GM12878 (cell line): ENCODE measurements around the gene CCL20. TPM values are rescaled to one million over a fixed set of nuclear protein-coding genes. Genes with fewer than 3 reads are reported as not detected.

Experiments
- ATAC-seq: fragments of 200-7000 bp; cut with Tn5 transposase; 3 replicates; pipeline ENCODE4 v1.9.1; 2020; ENCODE audit warnings: mild to moderate bottlenecking, moderate library complexity
- BruUV-seq: library from RNA; stranded (reverse); fragments of 400-500 nt; replicated peaks from 2 replicates; lab custom pipeline; 2021; lab: Mats Ljungman, UMichigan
- CTCF ChIA-PET: fragments of 300-600 bp; sonication (Branson Sonifier 250); formaldehyde crosslinking; extraction: SDS; loops from one replicate; lab custom pipeline; 2021; ENCODE audit warnings: inconsistent platforms; lab: Yijun Ruan, JAX
- POLR2A ChIA-PET: fragments of 350-600 bp; formaldehyde crosslinking; extraction: SDS; loops from one replicate; lab custom pipeline; 2021; ENCODE audit warnings: inconsistent platforms; lab: Charles Lee
- RAD21 ChIA-PET: fragments of 300-600 bp; sonication (Branson Sonifier 250); formaldehyde crosslinking; loops from one replicate; lab custom pipeline; 2023; ENCODE audit warnings: antibody characterized with exemption; ENCODE audit not compliant: unreplicated experiment; lab: Charles Lee
- SMC1A ChIA-PET: fragments of 300-600 bp; sonication (Branson Sonifier 250); formaldehyde crosslinking; loops from one replicate; lab custom pipeline; 2023; ENCODE audit not compliant: unreplicated experiment, uncharacterized antibody; lab: Charles Lee
- DNase-seq: peaks from one replicate; pipeline ENCODE4 v3.0.0-alpha.2; 2011; ENCODE audit warnings: low read depth, low spot score
- FAIRE-seq: peaks from 3 replicates; lab custom pipeline; 2011; peaks lifted over from hg19 to GRCh38; lab: Jason Lieb, UNC
- H2AFZ ChIP-seq: 2 replicates; pipeline ENCODE4 v1.6.0; 2011; ENCODE audit warnings: low read depth, low read length, control low read depth; ENCODE audit not compliant: control insufficient read depth
- H3K27ac ChIP-seq: 2 replicates; pipeline ENCODE4 v1.5.1; 2011; ENCODE audit warnings: control low read depth; ENCODE audit not compliant: control insufficient read depth, insufficient read depth
- H3K27me3 ChIP-seq, 2 experiments: replicated peaks in 1 of 2; 2 replicates each; pipeline versions ENCODE4 v1.6.0 to v1.6.1; 2011; ENCODE audit warnings: low read length in 1 of 2; ENCODE audit not compliant: control insufficient read depth in 2 of 2, insufficient read depth in 2 of 2
- H3K36me3 ChIP-seq, 2 experiments: 2 replicates each; pipeline ENCODE4 v1.5.1; 2011; ENCODE audit warnings: low read length in 1 of 2; ENCODE audit not compliant: control insufficient read depth in 2 of 2, insufficient read depth in 2 of 2
- H3K4me1 ChIP-seq: 2 replicates; pipeline ENCODE4 v1.6.1; 2011; ENCODE audit warnings: mild to moderate bottlenecking, low read length, moderate library complexity, mixed read lengths; ENCODE audit not compliant: control insufficient read depth, insufficient read depth
- H3K4me2 ChIP-seq: 2 replicates; pipeline ENCODE4 v1.6.0; 2011; ENCODE audit warnings: control low read depth; ENCODE audit not compliant: control insufficient read depth, insufficient read depth
- H3K4me3 ChIP-seq: fragments of 200-600 bp; sonication (generic); 2 replicates; pipeline ENCODE4 v1.5.1; 2016
- H3K79me2 ChIP-seq: 2 replicates; pipeline ENCODE4 v1.6.0; 2011; ENCODE audit warnings: low read length; ENCODE audit not compliant: control insufficient read depth, insufficient read depth
- H3K9ac ChIP-seq: 2 replicates; pipeline ENCODE4 v1.8.0; 2011; ENCODE audit warnings: low read length, control low read depth, mixed read lengths; ENCODE audit not compliant: control insufficient read depth, insufficient read depth
- H3K9me3 ChIP-seq: replicated peaks from 3 replicates; pipeline ENCODE4 v1.5.1; 2011; ENCODE audit warnings: mild to moderate bottlenecking, low read length; ENCODE audit not compliant: control insufficient read depth, insufficient read depth
- H4K20me1 ChIP-seq: 2 replicates; pipeline ENCODE4 v1.6.0; 2011; ENCODE audit not compliant: control insufficient read depth, insufficient read depth
- BCL3 ChIP-seq: IDR thresholded peaks from 2 replicates; pipeline ENCODE4 v1.6.1; 2011; ENCODE audit warnings: borderline replicate concordance, low read depth, mild to moderate bottlenecking, moderate library complexity, low read length; ENCODE audit not compliant: insufficient read depth, poor library complexity, severe bottlenecking
- EED ChIP-seq: sonication (generic); IDR thresholded peaks from 2 replicates; pipeline ENCODE4 v1.6.1; 2016; ENCODE audit warnings: antibody characterized with exemption, low read depth
- FOXM1 ChIP-seq: IDR thresholded peaks from 2 replicates; pipeline ENCODE4 v1.6.1; 2012; ENCODE audit warnings: low read depth, mild to moderate bottlenecking, inconsistent platforms, low read length, moderate library complexity
- MLLT1 ChIP-seq: fragments of 450-650 bp; IDR thresholded peaks from 2 replicates; pipeline ENCODE4 v1.6.1; 2016; ENCODE audit warnings: mild to moderate bottlenecking
- NFIC ChIP-seq: IDR thresholded peaks from 2 replicates; pipeline ENCODE4 v1.6.1; 2012; ENCODE audit warnings: low read depth, mild to moderate bottlenecking, inconsistent platforms, low read length, moderate library complexity
- POLR2AphosphoS5 ChIP-seq: IDR thresholded peaks from 2 replicates; pipeline ENCODE4 v1.6.1; 2011; ENCODE audit warnings: mild to moderate bottlenecking, low read length, inconsistent platforms
- PRDM15 ChIP-seq: fragments of 450-650 bp; formaldehyde crosslinking; IDR thresholded peaks from 2 replicates; pipeline ENCODE4 v1.4.0; 2020; ENCODE audit warnings: mild to moderate bottlenecking, moderate library complexity
- WGBS: methylation state at CpG from one replicate; pipeline ENCODE4 v1.1.6; 2016; ENCODE audit warnings: low lambda C conversion rate; ENCODE audit not compliant: insufficient replicate concordance, insufficient coverage; ENCODE audit errors: missing lambda C conversion rate; 5-methylcytosine and 5-hydroxymethylcytosine counted together
- in situ Hi-C: fragments of 300-500 bp; cut with MboI; formaldehyde crosslinking; loops from 9 replicates; pipeline ENCODE4 v1.14.3; 2018; ENCODE audit warnings: mixed read lengths
- intact Hi-C: fragments of 100-400 bp; cut with micrococcal nuclease; formaldehyde crosslinking; loops from one replicate; pipeline ENCODE4 v1.14.2; 2022; ENCODE audit not compliant: unreplicated experiment
- polyA plus RNA-seq, 11 experiments: library from polyadenylated mRNA; depleted of rRNA in 4 of 11; unstranded in 6 of 11; stranded (reverse) in 5 of 11; fragments of >200 nt; fragmentation: Nextera tagmentation in 4 of 11; fragmentation: Illumina TruSeq in 1 of 11; extraction: Ambion mirVana in 4 of 11; extraction: Trizol in 1 of 11; gene quantifications; 1 replicate in 1 of 11; 2 replicates in 10 of 11; pipeline versions ENCODE4 v1.2.1 to v1.2.3, GENCODE V29; 2011 to 2016; ENCODE audit warnings: inconsistent platforms in 2 of 11, missing spikeins in 2 of 11, low read depth in 1 of 11
- total RNA-seq, 4 experiments: library from RNA; depleted of rRNA in 3 of 4; stranded (reverse); fragments of >200 nt in 3 of 4; fragmentation: Illumina TruSeq in 1 of 4; extraction: Trizol in 1 of 4; gene quantifications; 2 replicates each; pipeline versions ENCODE4 v1.2.1 to v1.2.3, GENCODE V29; 2013 to 2021
- TF ChIP-seq, protein P1 (sequence below): fragments of 450-650 bp; IDR thresholded peaks from 2 replicates; pipeline ENCODE4 v1.6.1; 2017; ENCODE audit warnings: antibody characterized with exemption, mild to moderate bottlenecking, moderate library complexity

CCL20 gene
- total and polyA plus RNA-seq, 10 of the 15 experiments (the other 5 are each of a cell fraction or from before 2014, with no cell fraction given), result 5.5 to 35.7 (median 15.6) TPM

- peak; percentile 86 for TF ChIP-seq BCL3
- 0 out of 2 replicates have a peak, but pooled peaks have one; percentile 14 for TF ChIP-seq MLLT1
- TF ChIP-seq EED, result peak; percentile 75; the same call in 1 of the 2 replicates
- TF ChIP-seq FOXM1, result peak; percentile 21; the same call in 1 of the 2 replicates
- TF ChIP-seq NFIC, result peak; percentile 29; the same call in 1 of the 2 replicates
Observed at GRCh38 chr2:227839339-227840129, 25.9 kb downstream of the CCL20 start (continued).

DNA sequence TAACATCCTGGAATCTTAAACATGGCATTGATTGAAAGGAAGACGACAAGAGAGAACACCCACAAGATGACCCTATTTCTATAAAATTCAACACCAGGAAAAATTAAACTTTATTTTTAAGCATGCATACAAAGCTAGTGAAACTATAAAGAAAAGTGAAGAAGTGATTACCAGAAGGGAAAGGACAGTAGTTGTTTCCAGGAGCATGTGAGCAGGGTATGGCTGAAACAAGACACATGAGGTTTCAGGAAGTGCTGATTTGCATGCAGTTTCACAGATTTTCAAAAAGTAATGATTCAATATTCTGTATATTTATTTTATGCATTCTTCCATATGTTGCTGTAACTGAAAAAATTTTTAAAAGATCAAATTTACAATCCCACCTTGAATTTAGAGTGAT, 33.2 kb downstream of the CCL20 start:
- no peak overlapping the region for H3K4me3 ChIP-seq
- no peaks in the 10 kb centered on the region for H3K79me2 ChIP-seq
- no peaks in the 10 kb centered on the region for H4K20me1 ChIP-seq
- POLR2A ChIA-PET, result interaction anchor here (1.0 to 1.1 kb wide), 3 partner anchors 20 to 64 kb away, joined by 3 to 7 read pairs (median 3); no protein-coding TSS in a partner anchor
- intact Hi-C loops, result loop anchor here (5.0 to 10.0 kb wide), 2 partner anchors 385 to 522 kb away; partner anchors contain the start of gene MFF
- no peaks in the 10 kb centered on the region; the same call in 1 of the 3 replicates for H3K9me3 ChIP-seq
- in situ Hi-C loops, result no loop called here
- no peaks in the 10 kb centered on the region for H3K27me3 ChIP-seq
- FAIRE-seq, result no peak
- H3K4me2 ChIP-seq, result peak overlapping the region; percentile 5; the same call in 1 of the 2 replicates
- peak; percentile 52 for ATAC-seq
- H3K36me3 ChIP-seq, result no peaks in the 10 kb centered on the region
- BruUV-seq, result no TSS peak
- WGBS, result 48% methylated on average over 1 of the region's 1 CpG
- SMC1A ChIA-PET, result interaction anchor here (1.0 to 3.3 kb wide), 15 partner anchors 10 to 81 kb away, joined by 3 to 16 read pairs (median 5); partner anchors contain the start of gene CCL20
- peaks cover 8% of the 10 kb centered on the region; the same call in 1 of the 2 replicates for H3K4me1 ChIP-seq
- RAD21 ChIA-PET, result interaction anchor here (1.0 to 2.7 kb wide), 7 partner anchors 13 to 440 kb away, joined by 3 to 11 read pairs (median 4); partner anchors contain the start of gene CCL20
- H2AFZ ChIP-seq, result no peak overlapping the region
- CTCF ChIA-PET, result interaction anchor here (0.8 to 2.1 kb wide), 7 partner anchors 15 to 188 kb away, joined by 3 to 18 read pairs (median 3); no protein-coding TSS in a partner anchor
- no peak for DNase-seq
- H3K27ac ChIP-seq, result no peak overlapping the region
- H3K9ac ChIP-seq, result no peak overlapping the region
- TF ChIP-seq PRDM15 (CRISPR knock-in tag) (no peak), POLR2AphosphoS5 (no peak)
- TF ChIP-seq, protein P1, sequence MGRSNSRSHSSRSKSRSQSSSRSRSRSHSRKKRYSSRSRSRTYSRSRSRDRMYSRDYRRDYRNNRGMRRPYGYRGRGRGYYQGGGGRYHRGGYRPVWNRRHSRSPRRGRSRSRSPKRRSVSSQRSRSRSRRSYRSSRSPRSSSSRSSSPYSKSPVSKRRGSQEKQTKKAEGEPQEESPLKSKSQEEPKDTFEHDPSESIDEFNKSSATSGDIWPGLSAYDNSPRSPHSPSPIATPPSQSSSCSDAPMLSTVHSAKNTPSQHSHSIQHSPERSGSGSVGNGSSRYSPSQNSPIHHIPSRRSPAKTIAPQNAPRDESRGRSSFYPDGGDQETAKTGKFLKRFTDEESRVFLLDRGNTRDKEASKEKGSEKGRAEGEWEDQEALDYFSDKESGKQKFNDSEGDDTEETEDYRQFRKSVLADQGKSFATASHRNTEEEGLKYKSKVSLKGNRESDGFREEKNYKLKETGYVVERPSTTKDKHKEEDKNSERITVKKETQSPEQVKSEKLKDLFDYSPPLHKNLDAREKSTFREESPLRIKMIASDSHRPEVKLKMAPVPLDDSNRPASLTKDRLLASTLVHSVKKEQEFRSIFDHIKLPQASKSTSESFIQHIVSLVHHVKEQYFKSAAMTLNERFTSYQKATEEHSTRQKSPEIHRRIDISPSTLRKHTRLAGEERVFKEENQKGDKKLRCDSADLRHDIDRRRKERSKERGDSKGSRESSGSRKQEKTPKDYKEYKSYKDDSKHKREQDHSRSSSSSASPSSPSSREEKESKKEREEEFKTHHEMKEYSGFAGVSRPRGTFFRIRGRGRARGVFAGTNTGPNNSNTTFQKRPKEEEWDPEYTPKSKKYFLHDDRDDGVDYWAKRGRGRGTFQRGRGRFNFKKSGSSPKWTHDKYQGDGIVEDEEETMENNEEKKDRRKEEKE, result no peak
